Measurements from ENCODE around the gene MED13L. TPM values are rescaled to one million over a fixed set of nuclear protein-coding genes. Genes with fewer than 3 reads are reported as not detected.

Gene MED13L
- total and polyA plus RNA-seq, 4 donors, result 7.9 to 94.0 (median 37.7) TPM

- TF ChIP-seq, protein P1, sequence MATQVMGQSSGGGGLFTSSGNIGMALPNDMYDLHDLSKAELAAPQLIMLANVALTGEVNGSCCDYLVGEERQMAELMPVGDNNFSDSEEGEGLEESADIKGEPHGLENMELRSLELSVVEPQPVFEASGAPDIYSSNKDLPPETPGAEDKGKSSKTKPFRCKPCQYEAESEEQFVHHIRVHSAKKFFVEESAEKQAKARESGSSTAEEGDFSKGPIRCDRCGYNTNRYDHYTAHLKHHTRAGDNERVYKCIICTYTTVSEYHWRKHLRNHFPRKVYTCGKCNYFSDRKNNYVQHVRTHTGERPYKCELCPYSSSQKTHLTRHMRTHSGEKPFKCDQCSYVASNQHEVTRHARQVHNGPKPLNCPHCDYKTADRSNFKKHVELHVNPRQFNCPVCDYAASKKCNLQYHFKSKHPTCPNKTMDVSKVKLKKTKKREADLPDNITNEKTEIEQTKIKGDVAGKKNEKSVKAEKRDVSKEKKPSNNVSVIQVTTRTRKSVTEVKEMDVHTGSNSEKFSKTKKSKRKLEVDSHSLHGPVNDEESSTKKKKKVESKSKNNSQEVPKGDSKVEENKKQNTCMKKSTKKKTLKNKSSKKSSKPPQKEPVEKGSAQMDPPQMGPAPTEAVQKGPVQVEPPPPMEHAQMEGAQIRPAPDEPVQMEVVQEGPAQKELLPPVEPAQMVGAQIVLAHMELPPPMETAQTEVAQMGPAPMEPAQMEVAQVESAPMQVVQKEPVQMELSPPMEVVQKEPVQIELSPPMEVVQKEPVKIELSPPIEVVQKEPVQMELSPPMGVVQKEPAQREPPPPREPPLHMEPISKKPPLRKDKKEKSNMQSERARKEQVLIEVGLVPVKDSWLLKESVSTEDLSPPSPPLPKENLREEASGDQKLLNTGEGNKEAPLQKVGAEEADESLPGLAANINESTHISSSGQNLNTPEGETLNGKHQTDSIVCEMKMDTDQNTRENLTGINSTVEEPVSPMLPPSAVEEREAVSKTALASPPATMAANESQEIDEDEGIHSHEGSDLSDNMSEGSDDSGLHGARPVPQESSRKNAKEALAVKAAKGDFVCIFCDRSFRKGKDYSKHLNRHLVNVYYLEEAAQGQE (IDR thresholded peaks at IDR 0.05), result no peak
Measured at GRCh38 chr12:116245189-116245588, 32.3 kb downstream of the MED13L start (continued).

DNA sequence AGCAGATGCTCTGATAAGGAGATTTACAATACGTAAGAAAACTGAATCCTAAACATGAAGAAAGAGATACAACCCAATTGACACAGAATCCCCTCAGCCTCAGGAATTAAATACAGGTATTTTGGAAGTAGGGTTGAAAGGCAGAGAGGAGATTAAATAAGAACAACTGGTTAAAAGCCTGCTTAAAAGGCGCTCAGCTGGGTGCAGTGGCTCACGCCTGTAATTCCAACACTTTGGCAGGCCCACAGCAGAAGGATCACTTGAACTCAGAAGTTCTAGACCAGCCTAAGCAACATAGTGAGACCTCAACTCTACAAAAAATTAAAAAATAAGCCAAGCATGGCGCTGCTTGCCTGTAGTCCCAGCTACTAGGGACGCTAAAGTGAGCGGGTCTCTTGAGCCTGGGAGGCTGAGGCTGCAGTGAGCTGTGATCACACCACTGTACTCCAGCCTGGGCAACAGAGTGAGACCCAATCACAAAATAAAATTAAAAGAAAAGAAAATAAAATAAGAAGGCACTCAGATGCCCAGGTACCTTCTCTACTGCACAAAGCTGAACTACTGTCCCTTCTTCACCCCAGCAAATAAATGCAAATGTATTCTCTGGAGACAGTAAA is 32.9 kb downstream of the MED13L start:
- no peak overlapping the region for H3K27ac ChIP-seq (ENCODE audit: low read depth in 1 of 2, low read length in 2 of 2)
- peaks cover 12 to 36% (median 18%) of the 10 kb centered on the region in 4 donors for H3K4me1 ChIP-seq (ENCODE audit: control insufficient read depth in 4 of 4, insufficient read depth in 4 of 4, low read length in 3 of 4)
- TF ChIP-seq MAX (IDR thresholded peaks at IDR 0.05), result no peak
- TF ChIP-seq RXRA (IDR thresholded peaks at IDR 0.05), result no peak

DNA sequence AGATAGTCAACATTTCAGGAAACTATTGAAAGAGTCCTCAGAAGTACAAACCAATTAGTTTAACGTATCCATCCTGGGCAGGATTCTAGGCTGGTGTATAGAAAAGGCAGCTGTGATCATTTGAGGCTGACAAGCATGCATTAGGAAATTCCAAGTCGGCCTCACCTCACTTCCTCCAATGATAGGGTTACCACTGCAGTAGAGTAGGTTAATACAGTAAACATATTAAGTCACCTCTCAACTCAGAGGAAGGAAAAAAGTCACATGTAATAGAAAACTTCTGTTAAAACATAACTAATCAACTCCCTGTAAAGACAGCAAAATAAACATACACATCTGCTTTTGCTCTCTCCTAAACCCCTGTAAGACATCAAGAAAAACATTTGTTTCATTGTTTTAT is 33.5 kb downstream of the MED13L start:
- Histone ChIP-seq H3K36me3 (ENCODE audit: control insufficient read depth in 4 of 4, insufficient read depth in 3 of 4, low read depth in 1 of 4, low read length in 3 of 4) (no peaks in the 10 kb centered on the region), H3K4me3 (ENCODE audit: low read depth in 1 of 3, low read length in 3 of 3) (no peak overlapping the region), H3K9me3 (ENCODE audit: control insufficient read depth in 4 of 4, low read length in 3 of 4) (no peaks in the 10 kb centered on the region), H3K4me1 (ENCODE audit: control insufficient read depth in 4 of 4, insufficient read depth in 4 of 4, low read length in 3 of 4) (peaks cover 11 to 34% (median 16%) of the 10 kb centered on the region in 4 donors), H3K9ac (ENCODE audit: low read depth in 1 of 2, low read length in 2 of 2) (no peak overlapping the region), H3K27me3 (ENCODE audit: control insufficient read depth in 4 of 4, insufficient read depth in 4 of 4, low read length in 3 of 4) (no peaks in the 10 kb centered on the region), H3K27ac (ENCODE audit: low read depth in 1 of 2, low read length in 2 of 2) (no peak overlapping the region)
- TF ChIP-seq, protein P1 (IDR thresholded peaks at IDR 0.05), result no peak
- TF ChIP-seq EGR1 (IDR thresholded peaks at IDR 0.05; ENCODE audit: low read depth in 2 of 2) (no peak), RAD21 (IDR thresholded peaks at IDR 0.05) (no peak), GABPA (IDR thresholded peaks at IDR 0.05 in 1 of 2, conservative IDR thresholded peaks at IDR 0.05 in 1 of 2) (no peak), TAF1 (conservative IDR thresholded peaks at IDR 0.05) (no peak), FOXA1 (IDR thresholded peaks at IDR 0.05) (no peak), NR2F2 (IDR thresholded peaks at IDR 0.05) (no peak), FOXA2 (IDR thresholded peaks at IDR 0.05) (no peak), SP1 (IDR thresholded peaks at IDR 0.05) (no peak), ATF3 (IDR thresholded peaks at IDR 0.05) (no peak), YY1 (IDR thresholded peaks at IDR 0.05) (no peak), HNF4G (IDR thresholded peaks at IDR 0.05) (no peak), MAX (IDR thresholded peaks at IDR 0.05) (no peak), RXRA (IDR thresholded peaks at IDR 0.05) (no peak), JUND (IDR thresholded peaks at IDR 0.05) (no peak), HNF4A (conservative IDR thresholded peaks at IDR 0.05) (no peak)
- TF ChIP-seq, protein P2, sequence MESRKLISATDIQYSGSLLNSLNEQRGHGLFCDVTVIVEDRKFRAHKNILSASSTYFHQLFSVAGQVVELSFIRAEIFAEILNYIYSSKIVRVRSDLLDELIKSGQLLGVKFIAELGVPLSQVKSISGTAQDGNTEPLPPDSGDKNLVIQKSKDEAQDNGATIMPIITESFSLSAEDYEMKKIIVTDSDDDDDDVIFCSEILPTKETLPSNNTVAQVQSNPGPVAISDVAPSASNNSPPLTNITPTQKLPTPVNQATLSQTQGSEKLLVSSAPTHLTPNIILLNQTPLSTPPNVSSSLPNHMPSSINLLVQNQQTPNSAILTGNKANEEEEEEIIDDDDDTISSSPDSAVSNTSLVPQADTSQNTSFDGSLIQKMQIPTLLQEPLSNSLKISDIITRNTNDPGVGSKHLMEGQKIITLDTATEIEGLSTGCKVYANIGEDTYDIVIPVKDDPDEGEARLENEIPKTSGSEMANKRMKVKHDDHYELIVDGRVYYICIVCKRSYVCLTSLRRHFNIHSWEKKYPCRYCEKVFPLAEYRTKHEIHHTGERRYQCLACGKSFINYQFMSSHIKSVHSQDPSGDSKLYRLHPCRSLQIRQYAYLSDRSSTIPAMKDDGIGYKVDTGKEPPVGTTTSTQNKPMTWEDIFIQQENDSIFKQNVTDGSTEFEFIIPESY (IDR thresholded peaks at IDR 0.05), result no peak
- TF ChIP-seq, protein P3, sequence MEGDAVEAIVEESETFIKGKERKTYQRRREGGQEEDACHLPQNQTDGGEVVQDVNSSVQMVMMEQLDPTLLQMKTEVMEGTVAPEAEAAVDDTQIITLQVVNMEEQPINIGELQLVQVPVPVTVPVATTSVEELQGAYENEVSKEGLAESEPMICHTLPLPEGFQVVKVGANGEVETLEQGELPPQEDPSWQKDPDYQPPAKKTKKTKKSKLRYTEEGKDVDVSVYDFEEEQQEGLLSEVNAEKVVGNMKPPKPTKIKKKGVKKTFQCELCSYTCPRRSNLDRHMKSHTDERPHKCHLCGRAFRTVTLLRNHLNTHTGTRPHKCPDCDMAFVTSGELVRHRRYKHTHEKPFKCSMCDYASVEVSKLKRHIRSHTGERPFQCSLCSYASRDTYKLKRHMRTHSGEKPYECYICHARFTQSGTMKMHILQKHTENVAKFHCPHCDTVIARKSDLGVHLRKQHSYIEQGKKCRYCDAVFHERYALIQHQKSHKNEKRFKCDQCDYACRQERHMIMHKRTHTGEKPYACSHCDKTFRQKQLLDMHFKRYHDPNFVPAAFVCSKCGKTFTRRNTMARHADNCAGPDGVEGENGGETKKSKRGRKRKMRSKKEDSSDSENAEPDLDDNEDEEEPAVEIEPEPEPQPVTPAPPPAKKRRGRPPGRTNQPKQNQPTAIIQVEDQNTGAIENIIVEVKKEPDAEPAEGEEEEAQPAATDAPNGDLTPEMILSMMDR (IDR thresholded peaks at IDR 0.05; ENCODE audit: low read depth, low read length, missing input control), result no peak
- 32% methylated on average over 2 of the region's 2 CpGs for WGBS
- DNase-seq (ENCODE audit: low spot score), result no peak

More for the DNA sequence above, 32.9 kb downstream of the MED13L start:
- Histone ChIP-seq H3K36me3 (ENCODE audit: control insufficient read depth in 4 of 4, insufficient read depth in 3 of 4, low read depth in 1 of 4, low read length in 3 of 4) (no peaks in the 10 kb centered on the region), H3K9ac (ENCODE audit: low read depth in 1 of 2, low read length in 2 of 2) (no peak overlapping the region), H3K9me3 (ENCODE audit: control insufficient read depth in 4 of 4, low read length in 3 of 4) (no peaks in the 10 kb centered on the region), H3K4me3 (ENCODE audit: low read depth in 1 of 3, low read length in 3 of 3) (no peak overlapping the region), H3K27me3 (ENCODE audit: control insufficient read depth in 4 of 4, insufficient read depth in 4 of 4, low read length in 3 of 4) (no peaks in the 10 kb centered on the region)
- 92% methylated on average over 6 of the region's 6 CpGs for WGBS
- no peak for DNase-seq (ENCODE audit: low spot score)
